H1 (cell line): ENCODE data around the gene ENOSF1. TPM values are rescaled to one million over a fixed set of nuclear protein-coding genes. Genes with fewer than 3 reads are reported as not detected.

Experiments used
- CTCF ChIA-PET: fragments of 300-600 bp; sonication (Branson Sonifier 250); formaldehyde crosslinking; loops from one replicate; lab custom pipeline; 2021; ENCODE audit not compliant: partially characterized antibody; lab: Charles Lee
- POLR2A ChIA-PET: fragments of 300-600 bp; sonication (Branson Sonifier 250); formaldehyde crosslinking; loops from one replicate; lab custom pipeline; 2021; ENCODE audit warnings: inconsistent platforms; ENCODE audit not compliant: partially characterized antibody; lab: Charles Lee
- DNase-seq, 2 experiments: peaks; one replicate each; pipeline versions ENCODE4 v3.0.0 to v3.0.0-alpha.2; 2010 to 2022; ENCODE audit warnings: low spot score in 2 of 2, low read depth in 1 of 2, mixed read lengths in 1 of 2
- FAIRE-seq: peaks from 2 replicates; lab custom pipeline; 2011; peaks lifted over from hg19 to GRCh38; lab: Jason Lieb, UNC
- H2AFZ ChIP-seq: 2 replicates; pipeline ENCODE4 v1.8.1; 2012; ENCODE audit warnings: low read length, inconsistent platforms
- H2AK5ac ChIP-seq: 2 replicates; pipeline ENCODE4 v1.6.1; 2013; ENCODE audit warnings: low read depth, low read length
- H2BK120ac ChIP-seq: replicated peaks from 2 replicates; pipeline ENCODE3; 2013; ENCODE audit warnings: low read depth, low read length, inconsistent platforms
- H2BK12ac ChIP-seq: 2 replicates; pipeline ENCODE4 v1.6.1; 2013; ENCODE audit warnings: low read depth, low read length
- H2BK15ac ChIP-seq: 2 replicates; pipeline ENCODE4 v1.6.1; 2013; ENCODE audit warnings: low read length
- H2BK20ac ChIP-seq: 2 replicates; pipeline ENCODE4 v1.6.1; 2013; ENCODE audit warnings: low read length
- H2BK5ac ChIP-seq: 2 replicates; pipeline ENCODE4 v1.6.1; 2013; ENCODE audit warnings: low read depth, low read length
- H3K14ac ChIP-seq: 2 replicates; pipeline ENCODE4 v1.6.1; 2013; ENCODE audit warnings: inconsistent platforms; ENCODE audit not compliant: insufficient read length
- H3K18ac ChIP-seq: 2 replicates; pipeline ENCODE4 v1.6.1; 2013; ENCODE audit warnings: low read length; ENCODE audit errors: extremely low read depth
- H3K23ac ChIP-seq: 2 replicates; pipeline ENCODE4 v1.6.1; 2013; ENCODE audit warnings: inconsistent platforms; ENCODE audit not compliant: insufficient read length
- H3K23me2 ChIP-seq: 2 replicates; pipeline ENCODE4 v1.6.1; 2013; ENCODE audit warnings: low read depth, low read length
- H3K27ac ChIP-seq: 2 replicates; pipeline ENCODE4 v1.6.1; 2011; ENCODE audit warnings: low read depth, low read length, inconsistent platforms
- H3K27me3 ChIP-seq, 4 experiments: replicated peaks in 1 of 4; 1 replicate in 1 of 4; 2 replicates in 3 of 4; pipeline versions ENCODE4 v1.6.1 to v1.8.1; 2011 to 2013; ENCODE audit warnings: low read length in 3 of 4, mild to moderate bottlenecking in 3 of 4, inconsistent platforms in 2 of 4, mixed read lengths in 2 of 4, moderate library complexity in 1 of 4; ENCODE audit not compliant: control insufficient read depth in 3 of 4, insufficient read depth in 3 of 4; ENCODE audit errors: extremely low read depth in 1 of 4
- H3K36me3 ChIP-seq, 4 experiments: 2 replicates each; pipeline versions ENCODE4 v1.6.1 to v1.8.1; 2011 to 2013; ENCODE audit warnings: mild to moderate bottlenecking in 4 of 4, low read length in 3 of 4, moderate library complexity in 2 of 4, control low read depth in 1 of 4, inconsistent platforms in 1 of 4; ENCODE audit not compliant: insufficient read depth in 4 of 4, control insufficient read depth in 2 of 4
- H3K4ac ChIP-seq: replicated peaks from 2 replicates; pipeline ENCODE3; 2013; ENCODE audit warnings: low read length, low read depth, mixed read lengths, inconsistent platforms; ENCODE audit not compliant: insufficient read length
- H3K4me1 ChIP-seq, 4 experiments: replicated peaks in 1 of 4; 1 replicate in 1 of 4; 2 replicates in 3 of 4; pipeline versions ENCODE4 v1.6.1 to v1.8.1; 2011 to 2013; ENCODE audit warnings: low read length in 3 of 4, inconsistent platforms in 2 of 4, mixed read lengths in 1 of 4; ENCODE audit not compliant: insufficient read depth in 4 of 4, control insufficient read depth in 3 of 4
- H3K4me2 ChIP-seq, 2 experiments: 2 replicates each; pipeline versions ENCODE4 v1.6.1 to v1.8.1; 2011 to 2013; ENCODE audit warnings: low read depth in 2 of 2, low read length in 2 of 2, control low read depth in 1 of 2, inconsistent platforms in 1 of 2, mild to moderate bottlenecking in 1 of 2; ENCODE audit not compliant: insufficient read depth in 1 of 2
- H3K4me3 ChIP-seq, 4 experiments: fragments of 200-600, 300-600 bp in 1 of 4; sonication (generic), shearing (Covaris generic), sonication (Bioruptor Twin) in 1 of 4; 2 replicates each; pipeline versions ENCODE4 v1.5.1 to v1.8.1; 2011 to 2016; ENCODE audit warnings: low read length in 4 of 4, low read depth in 3 of 4, control low read depth in 2 of 4, inconsistent platforms in 2 of 4, mild to moderate bottlenecking in 2 of 4, mixed read lengths in 1 of 4, moderate library complexity in 1 of 4; ENCODE audit not compliant: insufficient read depth in 2 of 4; ENCODE audit errors: extremely low read depth in 1 of 4
- H3K56ac ChIP-seq: replicated peaks from 2 replicates; pipeline ENCODE3; 2013; ENCODE audit warnings: low read depth, mild to moderate bottlenecking, mixed read lengths, low read length, inconsistent platforms; ENCODE audit not compliant: insufficient read length
- H3K79me1 ChIP-seq: 2 replicates; pipeline ENCODE4 v1.6.1; 2013; ENCODE audit warnings: low read depth, low read length, control low read depth
- H3K79me2 ChIP-seq, 2 experiments: 2 replicates each; pipeline versions ENCODE4 v1.6.1 to v1.8.1; 2012 to 2013; ENCODE audit warnings: low read length in 2 of 2, mild to moderate bottlenecking in 2 of 2, inconsistent platforms in 1 of 2; ENCODE audit not compliant: insufficient read depth in 2 of 2, control insufficient read depth in 1 of 2
- H3K9ac ChIP-seq, 4 experiments: replicated peaks in 1 of 4; 1 replicate in 1 of 4; 2 replicates in 3 of 4; pipeline versions ENCODE4 v1.6.1 to v1.8.1; 2011 to 2013; ENCODE audit warnings: low read depth in 3 of 4, low read length in 3 of 4, control low read depth in 2 of 4, mild to moderate bottlenecking in 2 of 4, moderate library complexity in 2 of 4, inconsistent platforms in 1 of 4; ENCODE audit errors: extremely low read depth in 1 of 4
- H3K9me3 ChIP-seq, 2 experiments: 2 replicates each; pipeline versions ENCODE4 v1.6.1 to v1.8.1; 2012 to 2013; ENCODE audit warnings: mild to moderate bottlenecking in 2 of 2, moderate library complexity in 2 of 2, control low read depth in 1 of 2, inconsistent platforms in 1 of 2, low read depth in 1 of 2, low read length in 1 of 2, mixed read lengths in 1 of 2; ENCODE audit not compliant: insufficient read depth in 2 of 2
- H4K20me1 ChIP-seq, 2 experiments: replicated peaks in 1 of 2; 2 replicates each; pipeline versions ENCODE3 to v1.8.1; 2011 to 2013; ENCODE audit warnings: inconsistent platforms in 2 of 2, low read length in 2 of 2, mild to moderate bottlenecking in 1 of 2; ENCODE audit not compliant: insufficient read depth in 2 of 2, control insufficient read depth in 1 of 2
- H4K5ac ChIP-seq: 2 replicates; pipeline ENCODE4 v1.6.1; 2013; ENCODE audit warnings: low read length, low read depth, mixed read lengths, inconsistent platforms; ENCODE audit not compliant: insufficient read length
- H4K8ac ChIP-seq: 2 replicates; pipeline ENCODE4 v1.8.0; 2013; ENCODE audit warnings: mild to moderate bottlenecking, moderate library complexity, low read length, inconsistent platforms; ENCODE audit not compliant: insufficient read depth; ENCODE audit errors: extremely low read depth
- H4K91ac ChIP-seq: replicated peaks from 2 replicates; pipeline ENCODE3; 2013; ENCODE audit warnings: low read length, mixed read lengths, inconsistent platforms; ENCODE audit not compliant: insufficient read length
- CREB1 ChIP-seq: IDR thresholded peaks from 2 replicates; pipeline ENCODE4 v1.6.1; 2012; ENCODE audit warnings: inconsistent platforms
- GABPA ChIP-seq: IDR thresholded peaks from 2 replicates; pipeline ENCODE4 v1.6.1; 2011; ENCODE audit warnings: mild to moderate bottlenecking, low read length, moderate library complexity, borderline replicate concordance; ENCODE audit not compliant: insufficient read depth
- HDAC2 ChIP-seq, 2 experiments: fragments of 300-600 bp in 1 of 2; sonication (generic) in 1 of 2; IDR thresholded peaks; 2 replicates each; pipeline ENCODE4 v1.6.1; 2011 to 2012; ENCODE audit warnings: low read depth in 2 of 2, low read length in 2 of 2, mild to moderate bottlenecking in 2 of 2, moderate library complexity in 2 of 2, borderline replicate concordance in 1 of 2, inconsistent platforms in 1 of 2
- RFX5 ChIP-seq: IDR thresholded peaks from 2 replicates; pipeline ENCODE4 v1.6.1; 2011; ENCODE audit warnings: low read depth, low read length, improper control_type of control experiment, borderline replicate concordance
- SIN3A ChIP-seq, 2 experiments: IDR thresholded peaks in 1 of 2; conservative IDR thresholded peaks in 1 of 2; 2 replicates each; pipeline ENCODE4 v1.6.1; 2011 to 2012; ENCODE audit warnings: low read length in 2 of 2, improper control_type of control experiment in 1 of 2, low read depth in 1 of 2, mild to moderate bottlenecking in 1 of 2
- TAF7 ChIP-seq: optimal IDR thresholded peaks from 2 replicates; pipeline ENCODE3; 2011; ENCODE audit warnings: low read depth, mild to moderate bottlenecking, inconsistent platforms, low read length, moderate library complexity, borderline replicate concordance
- YY1 ChIP-seq: IDR thresholded peaks from 2 replicates; pipeline ENCODE4 v1.6.1; 2011; ENCODE audit warnings: low read depth, mild to moderate bottlenecking, low read length
- WGBS, 2 experiments: shearing (Covaris generic) in 1 of 2; methylation state at CpG; one replicate each; pipeline versions ENCODE4 v1.1.6 to v1.1.7; 2013 to 2015; ENCODE audit warnings: low lambda C conversion rate in 2 of 2, mixed read lengths in 2 of 2, inconsistent platforms in 1 of 2, low coverage in 1 of 2, missing lambda C conversion rate in 1 of 2; ENCODE audit not compliant: insufficient replicate concordance in 2 of 2, insufficient coverage in 1 of 2, insufficient read length in 1 of 2; ENCODE audit errors: extremely low coverage in 1 of 2, missing lambda C conversion rate in 1 of 2; 5-methylcytosine and 5-hydroxymethylcytosine counted together
- polyA plus RNA-seq, 7 experiments: library from polyadenylated mRNA; depleted of rRNA in 3 of 7; stranded (reverse) in 5 of 7; unstranded in 2 of 7; fragments of >200 nt in 5 of 7; fragments of 200-250 nt in 2 of 7; gene quantifications; 1 replicate in 5 of 7; 2 replicates in 1 of 7; 4 replicates in 1 of 7; pipeline versions ENCODE4 v1.2.1 to v1.2.3, GENCODE V29; 2011 to 2013; ENCODE audit warnings: missing spikeins in 2 of 7, mixed read lengths in 2 of 7
- total RNA-seq: library from RNA; stranded (reverse); fragmentation: NEBNext Ultra II Directional; extraction: Animal tissue kit (Norgen Biotek cat#: 25700); gene quantifications from 2 replicates; pipeline ENCODE4 v1.2.1, GENCODE V29; 2021
- TF ChIP-seq, protein P1 (sequence below): IDR thresholded peaks from 2 replicates; pipeline ENCODE4 v1.6.1; 2012; ENCODE audit warnings: low read length, inconsistent platforms

Gene ENOSF1
- total and polyA plus RNA-seq, 2 of the 8 experiments (the other 6 are each of a cell fraction or from before 2014, with no cell fraction given) = 15.4 to 26.4 TPM

DNA sequence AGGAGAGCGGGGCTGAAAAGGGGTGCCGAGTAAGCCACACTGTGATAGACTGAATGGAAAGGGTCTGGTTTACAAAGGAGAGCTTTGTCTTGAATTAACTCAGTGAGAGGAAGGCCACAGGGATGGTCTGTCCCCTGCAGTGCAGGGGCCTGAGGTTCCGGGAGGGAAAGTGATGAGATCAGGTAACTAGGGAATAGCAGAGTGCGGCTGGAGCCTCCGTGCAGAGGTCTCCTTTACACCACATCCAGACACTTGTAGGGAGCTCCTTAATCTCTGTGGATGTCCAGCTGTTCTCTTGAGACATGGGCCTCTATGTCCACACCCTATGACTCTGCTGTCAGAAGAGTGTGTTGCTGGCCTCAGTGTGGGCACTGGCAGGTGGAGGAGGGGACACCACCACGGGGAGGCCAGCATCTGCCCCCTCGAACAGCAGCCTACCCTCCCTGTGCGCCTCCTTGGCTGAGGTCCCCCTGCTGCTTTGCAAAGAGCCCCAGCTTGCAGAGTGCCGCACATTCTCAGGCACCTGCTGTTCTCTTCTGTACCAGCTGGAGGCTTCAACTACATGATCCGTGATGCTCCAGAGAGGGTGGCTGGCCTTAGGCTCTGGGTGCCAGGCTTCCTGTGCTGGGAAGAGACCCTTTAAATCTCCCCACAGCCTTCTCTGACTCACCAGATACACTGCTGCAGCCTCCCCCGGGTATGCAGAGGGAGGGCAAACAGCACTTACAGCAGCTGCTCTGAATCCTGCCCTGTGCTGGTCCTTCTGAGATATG lies 25.9 kb downstream of the ENOSF1 start:
- Histone ChIP-seq H3K9me3 (no peaks in the 10 kb centered on the region), H3K4me3 (peak overlapping the region in 3 of 4 experiments; percentile 11 to 33 (median 21); a peak in 3 of 8 replicates)
- TF ChIP-seq CREB1 (no peak), HDAC2 (IDR thresholded peaks at IDR 0.05; ENCODE audit: borderline replicate concordance in 1 of 2, low read depth in 2 of 2, low read length in 2 of 2) (0 out of 4 replicates have a peak, but pooled peaks of 1 of the 2 experiments have one; percentile 56), TAF7 (no peak), YY1 (no peak), GABPA (no peak), RFX5 (no peak), SIN3A (conservative IDR thresholded peaks at IDR 0.05 in 1 of 2, IDR thresholded peaks at IDR 0.05 in 1 of 2; ENCODE audit: low read depth in 1 of 2, low read length in 2 of 2) (peak in 1 of 2 experiments; percentile 27; a peak in 1 of 4 replicates)
- TF ChIP-seq, protein P1, sequence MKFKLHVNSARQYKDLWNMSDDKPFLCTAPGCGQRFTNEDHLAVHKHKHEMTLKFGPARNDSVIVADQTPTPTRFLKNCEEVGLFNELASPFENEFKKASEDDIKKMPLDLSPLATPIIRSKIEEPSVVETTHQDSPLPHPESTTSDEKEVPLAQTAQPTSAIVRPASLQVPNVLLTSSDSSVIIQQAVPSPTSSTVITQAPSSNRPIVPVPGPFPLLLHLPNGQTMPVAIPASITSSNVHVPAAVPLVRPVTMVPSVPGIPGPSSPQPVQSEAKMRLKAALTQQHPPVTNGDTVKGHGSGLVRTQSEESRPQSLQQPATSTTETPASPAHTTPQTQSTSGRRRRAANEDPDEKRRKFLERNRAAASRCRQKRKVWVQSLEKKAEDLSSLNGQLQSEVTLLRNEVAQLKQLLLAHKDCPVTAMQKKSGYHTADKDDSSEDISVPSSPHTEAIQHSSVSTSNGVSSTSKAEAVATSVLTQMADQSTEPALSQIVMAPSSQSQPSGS = peak; percentile 72; the same call in 1 of the 2 replicates

More for the DNA sequence above, 25.9 kb downstream of the ENOSF1 start:
- Histone ChIP-seq H2BK5ac (no peak overlapping the region), H2BK15ac (no peak overlapping the region), H2BK120ac (no peak overlapping the region), H4K5ac (no peak overlapping the region), H3K14ac (no peak overlapping the region), H3K4me2 (peak overlapping the region; percentile 47 to 61), H3K79me2 (no peaks in the 10 kb centered on the region), H4K8ac (no peak overlapping the region), H4K20me1 (peaks cover 4 to 9% of the 10 kb centered on the region in 2 experiments), H4K91ac (no peak overlapping the region), H3K56ac (no peak overlapping the region), H2BK20ac (no peak overlapping the region), H3K23me2 (peaks cover 2% of the 10 kb centered on the region; the same call in 1 of the 2 replicates), H2AK5ac (no peak overlapping the region), H2BK12ac (no peak overlapping the region), H3K27me3 (peaks cover 0 to 4% (median 0%) of the 10 kb centered on the region in 4 experiments; a peak in 3 of 7 replicates), H3K4ac (no peak overlapping the region), H3K9ac (no peak overlapping the region), H2AFZ (no peak overlapping the region), H3K4me1 (peaks cover 7 to 19% (median 11%) of the 10 kb centered on the region in 4 experiments), H3K36me3 (peaks cover 6 to 21% (median 14%) of the 10 kb centered on the region in 4 experiments; a peak in 7 of 8 replicates), H3K18ac (peak overlapping the region; percentile 51), H3K79me1 (no peaks in the 10 kb centered on the region), H3K27ac (no peak overlapping the region), H3K23ac (no peak overlapping the region)
- FAIRE-seq (no peak), DNase-seq (peak; percentile 29 to 66)
- CTCF ChIA-PET = interaction anchor here (0.5 to 6.5 kb wide), 16 partner anchors 8 to 152 kb away, joined by 3 to 37 read pairs (median 4); partner anchors contain the start of genes ENOSF1 and TYMS
- POLR2A ChIA-PET = interaction anchor here (0.5 to 2.0 kb wide), 12 partner anchors 9 to 419 kb away, joined by 3 to 9 read pairs (median 4); partner anchors contain the start of genes ENOSF1, THOC1 and TYMS
- WGBS, 2 experiments = 29% methylated on average over 11 of the region's 11 CpGs; no CpG with 5 or more reads in 1 of the 2 experiments
